Measurements from ENCODE around the gene ZSCAN32. TPM values are rescaled to one million over a fixed set of nuclear protein-coding genes. Genes with fewer than 3 reads are reported as not detected.

Gene ZSCAN32
- total RNA-seq, 1 experiment from 2014 or later, result 20.0 TPM

DNA sequence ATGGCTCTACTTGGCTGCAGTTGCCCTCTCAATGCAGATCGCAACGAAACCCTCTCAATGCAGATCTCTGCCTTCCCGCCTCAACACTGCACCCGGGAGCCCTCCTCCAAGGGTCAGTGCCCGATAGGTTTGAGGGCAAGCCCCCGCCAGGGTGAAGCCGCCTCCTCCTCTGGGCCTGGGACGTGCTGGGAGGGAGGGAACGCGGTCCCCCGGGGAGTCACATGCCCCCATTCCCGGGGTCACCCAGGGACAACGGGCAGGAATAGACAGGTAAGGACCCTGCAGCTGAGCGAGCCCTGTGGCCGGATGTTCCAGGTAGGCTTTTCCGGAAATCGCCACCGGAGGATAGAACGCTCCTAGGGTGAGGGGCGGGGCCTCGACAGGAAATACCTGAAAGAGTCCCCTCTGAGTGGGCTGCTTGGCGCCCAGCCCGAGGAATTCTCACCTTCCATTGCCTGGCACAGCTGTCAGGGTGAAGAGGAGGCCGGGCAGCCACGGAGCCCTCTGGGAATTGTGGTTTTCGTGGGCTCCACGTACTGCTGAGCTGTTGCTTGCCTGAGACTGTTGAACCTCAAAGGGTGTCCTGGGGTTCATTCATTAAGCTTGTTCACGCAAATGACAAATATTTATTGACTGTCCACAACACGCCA lies 13.1 kb upstream of the ZSCAN32 start:
- ChIA-PET CTCF (no interaction called here), POLR2A (no interaction called here), RAD21 (ENCODE audit: low non-redundant PET in 1 of 2, low total read pairs in 2 of 2, uncharacterized antibody in 2 of 2, unreplicated experiment in 2 of 2) (no interaction called here)
- intact Hi-C loops (cut with micrococcal nuclease), result no loop called here
- TF ChIP-seq, protein P1, sequence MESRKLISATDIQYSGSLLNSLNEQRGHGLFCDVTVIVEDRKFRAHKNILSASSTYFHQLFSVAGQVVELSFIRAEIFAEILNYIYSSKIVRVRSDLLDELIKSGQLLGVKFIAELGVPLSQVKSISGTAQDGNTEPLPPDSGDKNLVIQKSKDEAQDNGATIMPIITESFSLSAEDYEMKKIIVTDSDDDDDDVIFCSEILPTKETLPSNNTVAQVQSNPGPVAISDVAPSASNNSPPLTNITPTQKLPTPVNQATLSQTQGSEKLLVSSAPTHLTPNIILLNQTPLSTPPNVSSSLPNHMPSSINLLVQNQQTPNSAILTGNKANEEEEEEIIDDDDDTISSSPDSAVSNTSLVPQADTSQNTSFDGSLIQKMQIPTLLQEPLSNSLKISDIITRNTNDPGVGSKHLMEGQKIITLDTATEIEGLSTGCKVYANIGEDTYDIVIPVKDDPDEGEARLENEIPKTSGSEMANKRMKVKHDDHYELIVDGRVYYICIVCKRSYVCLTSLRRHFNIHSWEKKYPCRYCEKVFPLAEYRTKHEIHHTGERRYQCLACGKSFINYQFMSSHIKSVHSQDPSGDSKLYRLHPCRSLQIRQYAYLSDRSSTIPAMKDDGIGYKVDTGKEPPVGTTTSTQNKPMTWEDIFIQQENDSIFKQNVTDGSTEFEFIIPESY (IDR thresholded peaks at IDR 0.05; ENCODE audit: extremely low read depth, insufficient replicate concordance, low read length), result no peak
- TF ChIP-seq ELF1 (IDR thresholded peaks at IDR 0.05; ENCODE audit: borderline replicate concordance, low read depth) (no peak), JUND (IDR thresholded peaks at IDR 0.05) (no peak)
- Histone ChIP-seq H3K79me2 (ENCODE audit: insufficient read depth, low read length) (no peaks in the 10 kb centered on the region), H3K27ac (ENCODE audit: low read depth, low read length) (no peak overlapping the region), H3K4me1 (ENCODE audit: control insufficient read depth in 1 of 2, insufficient read depth in 2 of 2, low read length in 2 of 2) (no peaks in the 10 kb centered on the region), H2AFZ (ENCODE audit: low read depth, low read length, poor library complexity, severe bottlenecking) (no peak overlapping the region), H3K4me3 (replicated peaks in 1 of 2; ENCODE audit: low read depth in 1 of 2, low read length in 2 of 2) (no peak overlapping the region), H3K4me2 (ENCODE audit: low read length) (no peak overlapping the region), H3K36me3 (ENCODE audit: control insufficient read depth in 1 of 2, insufficient read depth in 2 of 2, low read length in 2 of 2) (peaks cover 0 to 1% of the 10 kb centered on the region in 2 experiments; a peak in 1 of 4 replicates), H4K20me1 (ENCODE audit: insufficient read depth) (no peaks in the 10 kb centered on the region), H3K27me3 (ENCODE audit: insufficient read depth, low read length) (no peaks in the 10 kb centered on the region), H3K9me2 (ENCODE audit: insufficient read depth) (no peaks in the 10 kb centered on the region), H3K9me3 (ENCODE audit: control insufficient read depth in 1 of 2, insufficient read depth in 1 of 2, low read depth in 1 of 2, low read length in 2 of 2) (peaks cover 2 to 12% of the 10 kb centered on the region in 2 experiments; a peak in 3 of 4 replicates), H3K9ac (ENCODE audit: low read length) (no peak overlapping the region)
- no peak for DNase-seq (ENCODE audit: low read depth, low spot score)
- no peak for ATAC-seq
- no TSS peak for BruUV-seq (replicated peaks)

GRCh38 chr16:3408561-3409197 lies 7.9 kb upstream of the ZSCAN32 start:
- Histone ChIP-seq H3K4me2 (ENCODE audit: low read length) (no peak overlapping the region), H3K9me3 (ENCODE audit: control insufficient read depth in 1 of 2, insufficient read depth in 1 of 2, low read depth in 1 of 2, low read length in 2 of 2) (peaks cover 23 to 35% of the 10 kb centered on the region in 2 experiments; a peak in 3 of 4 replicates), H3K4me1 (ENCODE audit: control insufficient read depth in 1 of 2, insufficient read depth in 2 of 2, low read length in 2 of 2) (no peaks in the 10 kb centered on the region), H3K4me3 (replicated peaks in 1 of 2; ENCODE audit: low read depth in 1 of 2, low read length in 2 of 2) (no peak overlapping the region), H2AFZ (ENCODE audit: low read depth, low read length, poor library complexity, severe bottlenecking) (no peak overlapping the region), H3K79me2 (ENCODE audit: insufficient read depth, low read length) (peaks cover 2% of the 10 kb centered on the region; the same call in 1 of the 2 replicates), H4K20me1 (ENCODE audit: insufficient read depth) (no peaks in the 10 kb centered on the region), H3K9ac (ENCODE audit: low read length) (no peak overlapping the region), H3K36me3 (ENCODE audit: control insufficient read depth in 1 of 2, insufficient read depth in 2 of 2, low read length in 2 of 2) (peaks cover 0 to 34% of the 10 kb centered on the region in 2 experiments; a peak in 2 of 4 replicates), H3K27me3 (ENCODE audit: insufficient read depth, low read length) (no peaks in the 10 kb centered on the region), H3K27ac (ENCODE audit: low read depth, low read length) (no peak overlapping the region), H3K9me2 (ENCODE audit: insufficient read depth) (no peaks in the 10 kb centered on the region)
- RAD21 ChIA-PET (ENCODE audit: low non-redundant PET in 1 of 2, low total read pairs in 2 of 2, uncharacterized antibody in 2 of 2, unreplicated experiment in 2 of 2), result no interaction called here
- DNase-seq (ENCODE audit: low read depth, low spot score) (no peak), ATAC-seq (no peak)
- CTCF ChIA-PET, result no interaction called here
- no TSS peak for BruUV-seq (replicated peaks)
- TF ChIP-seq SIN3A (IDR thresholded peaks at IDR 0.05; ENCODE audit: low read depth), result no peak
- TF ChIP-seq ZNF274 (IDR thresholded peaks at IDR 0.05; ENCODE audit: low read depth, low read length), result no peak
- TF ChIP-seq, protein P1 (IDR thresholded peaks at IDR 0.05; ENCODE audit: extremely low read depth, insufficient replicate concordance, low read length), result no peak
- TF ChIP-seq POLR2AphosphoS5 (IDR thresholded peaks at IDR 0.05; ENCODE audit: low read depth, low read length), result no peak
- no peak for TF ChIP-seq REST (IDR thresholded peaks at IDR 0.05; ENCODE audit: low read depth)
- peak; percentile 49; the same call in 1 of the 2 replicates for TF ChIP-seq CBX3 (IDR thresholded peaks at IDR 0.05; ENCODE audit: low read depth)
- no peak for TF ChIP-seq RAD21 (IDR thresholded peaks at IDR 0.05; ENCODE audit: low read depth)
- no peak for TF ChIP-seq MAX (IDR thresholded peaks at IDR 0.05)
- intact Hi-C loops (cut with micrococcal nuclease), result no loop called here
- POLR2A ChIA-PET, result no interaction called here

Data from HCT116 (cell line).